Adrenal gland (tissue), 12 donors: ENCODE results near the gene ENGASE. TPM values are rescaled to one million over a fixed set of nuclear protein-coding genes. Genes with fewer than 3 reads are reported as not detected.
"Not testable (repeated sequence)": the region's sequence is repeated elsewhere in the genome, so short reads cannot be mapped to it uniquely, and the experiment has no call there.

ENCODE experiments used
- DNase-seq, 7 donors: peaks; one replicate each; pipeline ENCODE4 v3.0.0-alpha.2; 2019 to 2020
- H3K27ac ChIP-seq, 5 donors: fragments of 200-600 bp; sonication (generic) in 4 of 5; 1 replicate in 3 of 5; 2 replicates in 2 of 5; pipeline versions ENCODE4 v1.5.1 to v1.8.0; 2016 to 2020; ENCODE audit warnings: mild to moderate bottlenecking in 1 of 5
- H3K27me3 ChIP-seq: fragments of 200-600 bp; 2 replicates; pipeline ENCODE4 v1.8.0; 2021
- H3K36me3 ChIP-seq, 2 donors: fragments of 200-600 bp; replicated peaks in 1 of 2; 1 replicate in 1 of 2; 2 replicates in 1 of 2; pipeline versions ENCODE4 v1.5.1 to v1.8.0; 2018 to 2022
- H3K4me1 ChIP-seq, 2 donors: fragments of 200-600 bp; replicated peaks in 1 of 2; 1 replicate in 1 of 2; 2 replicates in 1 of 2; pipeline versions ENCODE4 v1.5.1 to v1.8.0; 2018 to 2021
- H3K4me3 ChIP-seq, 4 donors: fragments of 200-600 bp; sonication (generic) in 3 of 4; one replicate each; pipeline ENCODE4 v1.5.1; 2016 to 2018
- H3K9me3 ChIP-seq, 3 donors: fragments of 200-600 bp; sonication (generic) in 1 of 3; replicated peaks in 1 of 3; 1 replicate in 2 of 3; 2 replicates in 1 of 3; pipeline versions ENCODE4 v1.5.1 to v1.8.0; 2016 to 2021
- POLR2A ChIP-seq, 2 donors: fragments of 450-650 bp; IDR thresholded peaks; one replicate each; pipeline ENCODE4 v1.6.1; 2017; ENCODE audit warnings: antibody characterized with exemption in 2 of 2, mild to moderate bottlenecking in 2 of 2, moderate library complexity in 1 of 2
- WGBS, 4 donors: extraction: QIAGEN DNeasy Blood & Tissue Kit in 2 of 4; methylation state at CpG; one replicate each; pipeline versions ENCODE4 v1.1.5 to v1.1.7; 2013 to 2017; 5-methylcytosine and 5-hydroxymethylcytosine counted together
- intact Hi-C, 2 donors: fragments of 100-400 bp; cut with DNase I; formaldehyde crosslinking; loops; one replicate each; pipeline versions ENCODE4 v1.14.1 to v1.15.0; 2022 to 2023
- polyA plus RNA-seq, 3 donors: library from polyadenylated mRNA; stranded (reverse); fragments of 200-250 nt in 2 of 3; fragments of 350-450 nt in 1 of 3; fragmentation: Illumina TruSeq in 1 of 3; extraction: RNeasy Lipid Tissue Mini Kit (QIAGEN cat#74804) in 1 of 3; gene quantifications; one replicate each; pipeline ENCODE4 v1.2.3, GENCODE V29; 2013 to 2014
- total RNA-seq, 9 donors: library from RNA; depleted of rRNA in 4 of 9; stranded (reverse); fragments of >200 nt in 4 of 9; fragments of 120-200 nt in 1 of 9; fragmentation: NEBNext Ultra II Directional in 1 of 9; extraction: Animal tissue kit (Norgen Biotek cat#: 25700) in 1 of 9; gene quantifications; one replicate each; pipeline versions ENCODE4 v1.1.0 to v1.2.4, GENCODE V29; 2013 to 2023
- TF ChIP-seq, protein P1 (sequence below), 6 experiments: fragments of 450-650 bp in 4 of 6; fragments of 200-600 bp in 2 of 6; sonication (generic) in 1 of 6; IDR thresholded peaks; 1 replicate in 5 of 6; 2 replicates in 1 of 6; pipeline versions ENCODE4 v1.5.1 to v1.8.0; 2016 to 2021; ENCODE audit warnings: antibody characterized with exemption in 6 of 6, mild to moderate bottlenecking in 2 of 6, moderate library complexity in 1 of 6
- donor health status: healthy with polysubstance abuse.
- donor health status: Bipolar disorder and iron deficiency.
- donor health status: DM: yes; HTN: yes; CAD: no.
- donor health status: DM: no; HTN: no; CAD: no.
- donor health status: DM: no; HTN: no; CAD: no.
- donor health status: DM: yes; HTN: yes; CAD: no.

ENGASE gene
- total and polyA plus RNA-seq, 12 donors = 4.4 to 155 (median 31.1) TPM

DNA sequence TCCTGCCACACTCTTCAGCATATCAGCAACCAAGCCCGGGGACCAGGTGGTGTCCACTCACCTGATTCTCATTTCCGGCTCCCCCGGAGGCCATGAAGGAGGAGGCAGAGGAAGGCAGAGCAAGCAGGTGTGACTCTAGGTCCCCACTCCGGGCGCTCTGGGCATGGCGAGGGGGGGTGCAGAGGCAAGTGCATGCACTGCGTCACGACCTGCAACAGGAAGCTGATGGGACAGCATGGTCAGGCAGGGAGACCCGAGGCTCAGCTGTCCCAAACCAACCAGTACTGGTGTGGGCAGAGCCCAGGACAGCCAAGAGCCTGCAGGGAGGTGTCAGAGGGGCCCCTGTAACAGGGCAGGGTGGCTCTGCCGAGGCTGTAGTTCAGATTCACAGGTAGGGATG lies 2.1 kb upstream of the ENGASE start:
- Histone ChIP-seq H3K4me3 (no peak overlapping the region), H3K9me3 (no peaks in the 10 kb centered on the region), H3K27me3 (no peaks in the 10 kb centered on the region), H3K36me3 (no peaks in the 10 kb centered on the region), H3K4me1 (peaks cover 9 to 22% of the 10 kb centered on the region in 2 donors), H3K27ac (no peak overlapping the region)
- WGBS, 4 donors = 88 to 97% (median 91%) methylated on average over 5 to 10 of the region's 10 CpGs
- no peak for TF ChIP-seq POLR2A (IDR thresholded peaks at IDR 0.05)
- TF ChIP-seq, protein P1, sequence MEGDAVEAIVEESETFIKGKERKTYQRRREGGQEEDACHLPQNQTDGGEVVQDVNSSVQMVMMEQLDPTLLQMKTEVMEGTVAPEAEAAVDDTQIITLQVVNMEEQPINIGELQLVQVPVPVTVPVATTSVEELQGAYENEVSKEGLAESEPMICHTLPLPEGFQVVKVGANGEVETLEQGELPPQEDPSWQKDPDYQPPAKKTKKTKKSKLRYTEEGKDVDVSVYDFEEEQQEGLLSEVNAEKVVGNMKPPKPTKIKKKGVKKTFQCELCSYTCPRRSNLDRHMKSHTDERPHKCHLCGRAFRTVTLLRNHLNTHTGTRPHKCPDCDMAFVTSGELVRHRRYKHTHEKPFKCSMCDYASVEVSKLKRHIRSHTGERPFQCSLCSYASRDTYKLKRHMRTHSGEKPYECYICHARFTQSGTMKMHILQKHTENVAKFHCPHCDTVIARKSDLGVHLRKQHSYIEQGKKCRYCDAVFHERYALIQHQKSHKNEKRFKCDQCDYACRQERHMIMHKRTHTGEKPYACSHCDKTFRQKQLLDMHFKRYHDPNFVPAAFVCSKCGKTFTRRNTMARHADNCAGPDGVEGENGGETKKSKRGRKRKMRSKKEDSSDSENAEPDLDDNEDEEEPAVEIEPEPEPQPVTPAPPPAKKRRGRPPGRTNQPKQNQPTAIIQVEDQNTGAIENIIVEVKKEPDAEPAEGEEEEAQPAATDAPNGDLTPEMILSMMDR (IDR thresholded peaks at IDR 0.05) = no peak
- DNase-seq = no peak
- intact Hi-C loops = no loop called here

DNA sequence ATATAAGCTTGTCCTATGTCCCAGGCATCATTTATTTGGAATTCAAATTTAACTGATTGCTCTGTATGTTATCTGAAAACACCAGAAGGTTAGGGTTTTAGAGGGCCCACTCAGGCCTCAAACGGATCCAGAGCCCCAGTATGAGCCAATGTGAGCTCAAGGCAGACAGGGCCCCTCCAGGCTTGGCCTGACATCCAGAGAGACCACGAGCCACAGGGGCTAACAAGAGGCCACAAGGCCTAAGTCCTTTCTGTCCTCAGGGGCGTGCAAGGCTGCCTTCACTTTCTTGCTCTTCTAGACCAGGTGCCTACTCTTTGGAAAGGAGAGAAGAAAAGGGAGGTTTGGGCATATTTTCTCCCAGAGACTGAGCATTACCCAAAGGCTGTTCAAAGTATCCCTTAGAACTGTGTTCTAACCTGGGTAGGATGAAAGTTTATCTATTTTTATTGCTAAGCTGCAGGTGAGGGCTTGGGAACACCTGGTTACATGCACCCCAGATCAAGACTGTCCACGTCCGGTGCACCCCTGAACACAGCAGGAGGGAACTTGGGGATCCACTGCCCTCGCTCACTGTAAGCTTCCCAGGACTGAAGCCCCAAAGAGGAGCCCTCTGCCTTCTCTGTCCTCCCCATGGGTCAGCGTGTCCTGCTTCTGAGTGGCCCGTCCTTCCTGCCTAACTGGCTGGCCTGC lies 1.5 kb upstream of the ENGASE start:
- Histone ChIP-seq H3K36me3 (peaks cover 0 to 3% of the 10 kb centered on the region in 2 donors), H3K27ac (no peak overlapping the region), H3K27me3 (no peaks in the 10 kb centered on the region), H3K4me3 (no peak overlapping the region), H3K9me3 (no peaks in the 10 kb centered on the region), H3K4me1 (peaks cover 9 to 22% of the 10 kb centered on the region in 2 donors)
- WGBS, 4 donors = 95 to 100% (median 97%) methylated on average over 3 to 8 of the region's 8 CpGs
- TF ChIP-seq, protein P1 (IDR thresholded peaks at IDR 0.05) = no peak
- no peak for TF ChIP-seq POLR2A (IDR thresholded peaks at IDR 0.05)
- DNase-seq = no peak
- intact Hi-C loops = no loop called here

DNA sequence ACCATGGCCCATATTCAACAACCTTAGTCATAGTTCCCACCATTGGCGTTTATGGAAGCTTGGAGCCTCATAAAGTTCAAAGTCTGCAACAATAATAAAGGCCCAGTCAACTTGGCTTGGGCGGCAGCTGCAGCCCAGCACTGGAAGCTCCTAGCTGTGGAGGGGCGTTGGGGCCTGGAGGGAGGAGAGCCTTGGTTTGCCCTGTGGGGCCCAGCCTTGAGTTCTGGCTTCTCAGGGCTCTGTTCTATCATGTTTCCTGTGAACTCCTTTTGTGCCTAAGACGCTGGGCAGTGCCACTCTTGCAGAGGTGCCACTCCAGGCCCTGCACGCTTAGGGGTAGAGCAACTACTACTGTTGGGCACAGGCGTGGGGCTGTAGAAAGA lies 927 bp upstream of the ENGASE start:
- no peaks in the 10 kb centered on the region for H3K27me3 ChIP-seq
- 88 to 99% (median 91%) methylated on average over 5 to 6 of the region's 6 CpGs for WGBS, 4 donors
- H3K27ac ChIP-seq = peak overlapping the region in 2 of 5 donors; percentile 46 to 90
- TF ChIP-seq, protein P1 (IDR thresholded peaks at IDR 0.05) = no peak
- no peak for TF ChIP-seq POLR2A (IDR thresholded peaks at IDR 0.05)
- peaks cover 0 to 8% of the 10 kb centered on the region in 2 donors for H3K36me3 ChIP-seq
- DNase-seq = no peak
- H3K4me3 ChIP-seq = no peak overlapping the region
- intact Hi-C loops = no loop called here
- no peaks in the 10 kb centered on the region for H3K9me3 ChIP-seq
- H3K4me1 ChIP-seq = peaks cover 9 to 22% of the 10 kb centered on the region in 2 donors

DNA sequence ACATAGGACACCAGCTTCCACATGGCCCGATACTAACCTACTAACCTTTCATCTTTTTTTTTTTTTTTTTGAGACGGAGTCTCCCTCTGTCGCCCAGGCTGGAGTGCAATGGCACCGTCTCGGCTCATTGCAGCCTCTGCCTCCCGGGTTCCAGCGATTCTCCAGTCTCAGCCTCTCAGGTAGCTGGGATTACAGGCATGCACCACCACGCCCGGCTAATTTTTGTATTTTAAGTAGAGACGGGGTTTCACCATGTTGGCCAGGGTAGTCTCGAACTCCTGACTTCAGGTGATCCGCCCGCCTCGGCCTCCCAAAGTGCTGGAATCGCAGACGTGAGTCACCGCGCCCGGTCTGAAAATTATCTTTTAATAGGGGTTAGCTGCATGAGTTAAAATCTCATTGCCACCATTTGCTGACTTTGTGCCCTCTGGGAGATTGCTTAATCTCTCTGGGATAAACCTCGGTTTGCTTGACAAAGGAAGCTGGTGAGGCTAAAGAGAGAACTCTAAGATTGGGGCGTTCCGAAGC lies 439 bp upstream of the ENGASE start:
- DNase-seq, intact Hi-C loops, H3K27me3 ChIP-seq, H3K9me3 ChIP-seq: not testable (repeated sequence)
- peaks cover 0 to 13% of the 10 kb centered on the region in 2 donors for H3K36me3 ChIP-seq
- WGBS, 4 donors = 62 to 76% (median 66%) methylated on average over 21 to 22 of the region's 22 CpGs
- peaks cover 9 to 22% of the 10 kb centered on the region in 2 donors for H3K4me1 ChIP-seq
- H3K4me3 ChIP-seq = peak overlapping the region in 1 of 4 donors; percentile 99
- peak overlapping the region in 4 of 5 donors; percentile 46 to 92 (median 74) for H3K27ac ChIP-seq

DNA sequence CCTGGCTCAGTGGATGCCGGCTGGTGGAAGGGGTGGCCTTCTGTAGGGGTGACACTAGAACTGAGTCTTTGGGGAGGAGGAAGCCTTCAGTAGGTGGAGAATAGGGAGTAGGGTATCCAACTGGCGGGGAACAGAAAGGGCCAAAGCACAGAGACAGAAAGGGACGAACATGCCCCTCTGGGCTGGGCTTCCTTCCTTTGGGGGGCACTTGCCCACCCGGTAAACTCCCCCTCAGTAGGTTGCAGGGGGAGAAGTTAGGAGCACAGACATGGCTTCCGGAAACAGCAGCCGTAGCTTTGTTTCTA lies 774 bp downstream of the ENGASE start:
- Histone ChIP-seq H3K27ac (peak overlapping the region in 4 of 5 donors; percentile 69 to 92 (median 85)), H3K27me3 (no peaks in the 10 kb centered on the region), H3K36me3 (peaks cover 0 to 25% of the 10 kb centered on the region in 2 donors), H3K4me1 (peaks cover 9 to 22% of the 10 kb centered on the region in 2 donors), H3K9me3 (no peaks in the 10 kb centered on the region), H3K4me3 (peak overlapping the region; percentile 8 to 99 (median 72))
- 10 to 21% (median 17%) methylated on average over 5 to 6 of the region's 6 CpGs for WGBS, 4 donors
- intact Hi-C loops = no loop called here
- no peak for DNase-seq
- TF ChIP-seq POLR2A (IDR thresholded peaks at IDR 0.05) = no peak
- TF ChIP-seq, protein P1 (IDR thresholded peaks at IDR 0.05) = no peak
